ENCODE measurements around the gene ZNF750.
A peak's percentile ranks its signal among the peaks of the same experiment; 100 is the strongest.

Gene ZNF750

DNA sequence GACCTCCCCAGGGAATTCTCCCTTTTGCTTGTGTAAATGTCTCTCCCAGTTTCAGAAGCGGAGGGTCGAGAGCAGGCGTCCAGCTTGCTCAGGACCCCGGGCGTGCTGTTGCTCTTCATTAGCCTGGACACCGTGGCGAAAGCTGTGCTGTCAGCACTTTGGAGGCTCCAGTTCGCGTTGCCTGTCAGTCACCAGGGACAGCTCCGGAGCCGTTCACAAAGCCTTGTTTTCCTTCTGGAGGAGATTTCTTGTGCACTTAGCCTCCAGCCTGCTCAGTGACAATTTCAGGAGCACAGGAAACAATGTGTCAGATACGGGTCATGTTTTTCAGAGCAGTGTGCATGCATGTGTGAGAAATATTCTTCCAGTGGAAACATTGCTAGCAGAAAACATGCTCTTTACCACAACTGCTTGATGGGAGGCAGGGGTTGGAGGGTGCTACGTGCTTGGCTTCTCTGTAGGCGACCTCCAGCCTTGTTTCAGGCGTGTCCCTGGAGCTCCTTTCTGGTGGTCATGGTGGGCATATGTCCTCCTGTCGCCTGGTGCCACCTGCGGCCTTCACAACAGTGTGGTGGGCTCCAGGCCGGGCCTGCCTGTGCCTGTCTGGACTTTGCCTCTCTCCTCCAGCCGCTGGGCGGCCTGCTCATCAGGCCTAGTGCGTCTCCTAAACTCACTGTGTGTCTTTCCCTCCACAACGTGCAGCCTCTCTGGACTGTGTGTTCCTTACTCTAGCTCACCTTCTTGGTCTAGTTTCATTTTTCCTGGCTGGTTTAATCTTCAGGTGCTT lies 29.0 kb downstream of the ZNF750 start:
- DNase-seq = no peak

GRCh38 chr17:82808921-82809905 lies 30.6 kb downstream of the ZNF750 start:
- DNase-seq = peak; percentile 26

DNA sequence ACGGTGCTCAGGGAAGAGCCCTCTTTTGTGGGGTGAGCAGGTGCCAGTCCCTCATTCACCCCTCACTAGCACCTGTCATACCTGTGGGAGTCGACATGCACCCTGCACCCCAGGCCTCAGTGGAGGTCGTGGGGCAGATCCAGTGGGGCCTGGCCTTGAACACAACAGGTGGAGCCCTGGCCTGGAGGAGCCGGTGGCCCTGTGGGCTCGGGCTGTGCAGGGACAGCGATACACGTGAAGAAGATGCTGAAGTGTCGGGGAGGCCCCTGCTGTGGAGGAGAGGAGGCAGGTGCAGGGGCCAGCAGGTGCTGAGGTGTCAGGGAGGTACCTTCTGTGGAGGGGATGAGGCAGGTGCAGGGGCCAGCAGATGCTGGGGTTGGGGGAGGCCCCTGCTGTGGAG lies 31.8 kb downstream of the ZNF750 start:
- DNase-seq = no peak

GRCh38 chr17:82807562-82807961 lies 32.3 kb downstream of the ZNF750 start:
- no peak for DNase-seq

- DNase-seq = no peak
These were observed 32.7 kb downstream of the ZNF750 start for GRCh38 chr17:82807101-82807500.

GRCh38 chr17:82806645-82807044 lies 33.2 kb downstream of the ZNF750 start:
- no peak for DNase-seq

DNA sequence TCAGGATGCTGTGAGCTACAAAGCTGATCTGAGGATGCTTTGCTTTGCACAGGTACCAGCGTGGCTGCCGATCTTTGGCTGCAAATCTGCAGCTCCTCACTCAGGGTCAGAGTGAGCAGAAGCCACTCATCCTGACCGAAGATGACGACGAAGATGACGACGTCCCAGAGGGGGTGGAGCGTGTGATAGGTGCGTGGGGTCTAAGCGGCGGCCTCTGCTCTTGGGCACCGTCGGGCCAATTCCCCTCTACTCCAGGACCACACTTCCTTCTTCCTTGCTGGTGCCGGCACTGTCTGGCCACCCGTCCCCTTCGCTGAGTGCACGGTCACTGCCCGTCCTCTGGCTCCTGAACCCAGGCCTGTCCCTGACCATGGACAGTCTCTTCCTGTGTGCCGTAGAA lies 34.0 kb downstream of the ZNF750 start:
- no peak for DNase-seq

DNA sequence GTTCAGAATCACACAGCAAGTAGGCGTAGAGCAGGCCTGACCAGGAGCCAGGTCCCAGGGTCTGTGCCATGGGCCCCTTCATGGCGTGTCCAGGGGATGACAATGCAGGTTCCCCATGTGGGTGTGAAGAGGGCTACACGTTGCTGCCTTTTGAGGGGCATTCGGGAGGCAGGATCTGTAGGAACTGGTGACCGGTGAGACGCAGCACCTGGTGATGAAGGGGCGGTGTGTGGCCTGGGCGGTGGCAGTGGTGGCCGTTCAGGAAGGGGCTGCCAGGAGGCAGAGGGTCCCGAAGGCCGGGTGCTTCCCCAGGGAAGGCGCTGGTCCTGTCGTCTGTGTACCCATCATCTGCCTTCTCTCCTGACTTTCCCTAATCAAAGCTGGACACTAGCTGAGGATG lies 34.6 kb downstream of the ZNF750 start:
- DNase-seq = no peak

GRCh38 chr17:82804442-82805191 lies 35.2 kb downstream of the ZNF750 start:
- DNase-seq = peak; percentile 27

DNA sequence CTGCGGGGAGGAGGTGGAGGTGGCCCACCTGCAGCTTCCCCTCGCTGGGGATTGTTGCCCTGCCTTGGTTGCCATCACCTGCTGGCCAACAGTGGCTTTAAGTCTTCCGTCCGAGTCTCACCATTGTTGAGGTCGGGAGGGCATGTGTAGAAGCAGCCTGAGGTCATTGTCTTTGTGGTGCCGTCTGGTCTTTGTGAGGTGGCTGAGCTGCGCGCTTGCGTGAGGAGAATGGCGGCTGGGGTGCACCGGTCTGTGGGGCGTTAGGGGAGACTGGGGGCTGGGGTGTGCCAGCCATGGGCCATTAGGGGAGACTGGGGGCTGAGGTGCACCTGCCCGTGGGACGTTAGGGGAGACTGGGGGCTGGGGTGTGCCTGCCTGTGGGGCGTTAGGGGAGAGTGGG lies 36.2 kb downstream of the ZNF750 start:
- no peak for DNase-seq

DNA sequence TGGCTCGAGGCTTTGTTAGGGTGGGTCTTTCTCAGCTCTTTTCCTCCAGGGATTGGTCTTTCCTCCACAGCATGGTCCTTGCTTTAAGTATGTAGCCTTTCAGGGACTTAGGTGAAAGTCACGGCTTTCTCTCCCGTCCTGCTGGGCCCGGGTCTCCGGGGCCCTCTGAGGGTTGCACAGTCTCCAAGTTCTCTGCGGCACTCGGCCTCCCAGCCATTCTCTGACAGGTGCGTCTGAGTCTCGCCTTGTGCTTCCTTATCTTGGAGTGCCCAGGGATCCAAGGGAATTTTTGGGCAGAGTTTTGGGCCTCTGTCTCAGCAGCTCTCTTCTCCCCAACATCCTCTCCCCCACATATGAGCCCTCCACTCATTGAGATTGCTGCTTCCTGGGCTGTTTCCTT lies 36.6 kb downstream of the ZNF750 start:
- no peak for DNase-seq

DNA sequence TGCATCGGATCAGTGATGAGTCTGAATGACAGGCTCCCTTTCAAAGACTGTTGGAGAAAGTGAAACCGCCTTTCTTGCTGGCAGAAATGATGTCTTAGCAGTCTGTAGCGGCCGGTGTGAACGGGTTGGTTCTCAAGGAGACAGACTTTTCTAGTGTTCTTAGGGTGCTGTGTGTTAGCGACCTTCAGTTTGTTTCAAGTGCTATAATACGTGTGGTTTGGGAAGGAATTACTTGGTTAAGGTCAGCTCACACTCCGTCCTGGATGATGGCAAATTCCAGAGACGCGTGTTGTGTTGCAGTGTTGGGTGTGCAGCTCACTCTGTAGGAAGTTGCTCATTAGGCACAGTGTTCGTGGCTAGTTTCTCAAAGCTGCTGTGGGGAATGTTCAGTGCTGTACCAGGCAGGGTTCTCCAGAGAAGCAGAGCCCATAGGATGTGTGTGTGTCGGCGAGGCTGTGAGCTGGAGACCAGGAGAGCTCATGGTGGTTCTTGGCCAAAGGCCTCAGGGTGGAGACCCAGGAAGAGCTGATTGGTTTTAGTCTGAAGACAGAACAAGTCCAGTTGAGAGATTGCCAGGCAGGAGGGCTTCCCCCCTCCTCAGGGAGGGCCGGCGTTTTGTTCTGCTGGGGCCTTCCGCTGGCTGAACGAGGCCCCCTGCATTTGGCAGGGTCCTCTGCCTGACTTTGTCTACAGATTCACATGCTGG lies 37.6 kb downstream of the ZNF750 start:
- DNase-seq = peak; percentile 68

DNA sequence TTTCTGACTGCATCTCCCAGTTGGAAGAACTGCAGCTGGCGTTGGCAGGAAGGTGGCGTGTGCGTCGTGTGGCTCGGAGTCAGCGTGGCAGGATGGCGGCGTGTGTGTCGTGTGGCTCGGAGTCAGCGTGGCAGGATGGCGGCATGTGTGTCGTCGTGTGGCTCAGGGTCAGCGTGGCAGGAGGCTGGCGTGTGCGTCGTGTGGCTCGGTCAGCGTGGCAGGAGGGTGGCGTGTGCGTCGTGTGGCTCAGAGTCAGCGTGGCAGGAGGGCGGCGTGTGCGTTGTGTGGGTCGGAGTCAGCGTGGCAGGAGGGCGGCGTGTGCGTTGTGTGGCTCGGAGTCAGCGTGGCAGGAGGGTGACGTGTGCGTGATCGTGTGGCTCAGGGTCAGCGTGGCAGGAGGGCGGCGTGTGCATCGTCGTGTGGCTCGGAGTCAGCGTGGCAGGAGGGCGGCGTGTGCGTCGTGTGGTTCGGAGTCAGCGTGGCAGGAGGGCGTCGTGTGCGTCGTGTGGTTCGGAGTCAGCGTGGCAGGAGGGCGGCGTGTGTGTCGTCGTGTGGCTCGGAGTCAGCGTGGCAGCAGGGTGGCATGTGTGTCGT lies 38.3 kb downstream of the ZNF750 start:
- no peak for DNase-seq

- DNase-seq = no peak
These were observed 38.9 kb downstream of the ZNF750 start for GRCh38 chr17:82800885-82801284.

DNA sequence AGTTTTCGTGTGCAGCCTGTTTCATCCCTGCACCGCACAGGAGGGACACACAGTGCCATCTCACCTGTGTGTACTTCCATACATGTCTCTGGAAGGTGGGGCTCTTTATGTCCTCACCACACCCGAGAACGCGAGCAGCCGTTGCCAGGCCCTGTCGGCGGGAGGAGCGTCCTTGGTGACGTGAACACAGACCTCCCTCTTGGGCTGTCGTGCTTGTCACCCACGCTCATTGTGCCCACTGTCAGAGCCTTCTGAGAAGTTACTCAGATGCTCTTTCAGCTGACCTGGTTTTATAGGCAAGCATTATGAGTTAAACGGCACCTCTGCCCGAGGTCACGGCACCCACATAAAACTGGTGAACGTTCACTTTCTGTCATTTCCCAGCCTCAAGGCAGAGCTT lies 40.2 kb downstream of the ZNF750 start:
- no peak for DNase-seq

- no peak for DNase-seq
These were observed 41.1 kb downstream of the ZNF750 start for GRCh38 chr17:82798752-82799151.

GRCh38 chr17:82797061-82797460 lies 42.8 kb downstream of the ZNF750 start:
- no peak for DNase-seq

DNA sequence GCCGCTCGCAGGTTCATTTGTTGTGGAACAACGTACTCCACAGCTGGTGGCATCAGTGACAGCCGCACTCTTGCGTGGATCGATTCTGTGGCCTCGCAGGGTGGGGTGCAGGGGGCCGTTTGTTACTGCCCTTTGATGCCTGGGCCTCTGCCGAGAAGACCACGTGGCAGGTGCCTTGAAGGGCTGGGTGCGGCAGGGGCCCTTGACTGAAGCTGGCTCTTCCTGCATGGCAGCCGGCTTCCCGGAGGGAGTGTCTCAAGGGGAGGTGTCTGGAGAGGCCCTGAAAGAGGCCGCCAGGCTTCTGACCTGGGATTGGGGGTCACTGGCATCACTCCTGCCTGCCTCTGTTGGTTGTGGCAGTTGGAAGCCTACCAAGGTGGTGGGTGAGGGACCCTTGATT lies 44.2 kb downstream of the ZNF750 start:
- no peak for DNase-seq

- peak; percentile 21 for DNase-seq
These were observed 44.9 kb downstream of the ZNF750 start for GRCh38 chr17:82794781-82795482.

DNA sequence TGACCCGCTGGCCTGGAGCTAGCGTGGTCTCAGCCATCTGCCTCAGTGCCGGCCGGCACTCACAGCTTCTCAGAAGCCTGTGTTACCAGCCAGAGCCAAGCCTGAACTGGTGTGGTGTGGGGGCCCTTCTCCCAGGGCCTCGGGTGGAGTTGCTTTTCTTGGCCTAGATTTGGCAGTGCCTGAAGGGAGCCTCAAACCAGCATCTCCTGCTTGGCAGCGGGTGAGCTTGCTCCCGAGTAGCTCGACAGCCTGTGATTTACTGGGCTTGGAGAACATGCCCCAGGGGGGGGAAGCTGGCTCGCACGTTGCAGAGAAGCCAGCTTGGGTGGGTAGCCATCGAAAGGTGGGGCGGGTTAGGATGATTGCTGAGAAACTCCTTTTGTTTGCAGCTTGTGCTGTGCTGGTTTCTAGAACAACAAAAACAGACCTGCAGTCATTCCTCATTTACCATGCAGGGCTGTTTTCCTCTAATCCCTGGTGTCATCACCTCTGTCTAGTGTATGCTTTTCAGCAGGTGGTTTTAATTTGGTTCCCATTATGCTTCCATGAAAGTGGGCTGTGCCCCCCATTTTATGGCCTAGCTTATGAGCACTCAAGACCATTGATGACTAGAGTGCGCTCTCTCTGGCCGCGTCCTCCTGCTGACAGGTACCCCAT lies 45.7 kb downstream of the ZNF750 start:
- DNase-seq = peak; percentile 27

- DNase-seq = peak; percentile 79
These were observed 48.3 kb downstream of the ZNF750 start for GRCh38 chr17:82791532-82791931.
